Measurements from ENCODE around the gene ZAR1L. TPM values are rescaled to one million over a fixed set of nuclear protein-coding genes. Genes with fewer than 3 reads are reported as not detected.

The ZAR1L gene
- total and polyA plus RNA-seq, 9 of the 15 experiments (the other 6 are each of a cell fraction or from before 2014, with no cell fraction given): not detected

GRCh38 chr13:32284927-32285632, 30.1 kb downstream of the ZAR1L start:
- DNase-seq (ENCODE audit: extremely low read depth in 1 of 4, low spot score in 3 of 4): no peak
- ChIA-PET CTCF (ENCODE audit: low intra/inter-chr PET ratio) (no interaction called here), POLR2A (no interaction called here)
- no peak overlapping the region for H3K4me3 ChIP-seq
- intact Hi-C loops (cut with micrococcal nuclease): no loop called here
- no peaks in the 10 kb centered on the region for H3K9me1 ChIP-seq (ENCODE audit: control insufficient read depth, insufficient read depth, low read length)
- no peak for FAIRE-seq
- BruUV-seq (replicated peaks): no TSS peak
- ATAC-seq: no peak
- H3K4me2 ChIP-seq (ENCODE audit: insufficient read depth, low read length): no peak overlapping the region
- in situ Hi-C loops (cut with MboI): no loop called here
- no peaks in the 10 kb centered on the region for H3K9me3 ChIP-seq (replicated peaks; ENCODE audit: control insufficient read depth, insufficient read depth, low read depth, low read length)
- no peak for TF ChIP-seq TAF15 (IDR thresholded peaks at IDR 0.05; ENCODE audit: low read depth, low read length)
- TF ChIP-seq ASH1L (IDR thresholded peaks at IDR 0.05; ENCODE audit: borderline replicate concordance, low read depth, partially characterized antibody): no peak
- TF ChIP-seq GATAD2B (IDR thresholded peaks at IDR 0.05; ENCODE audit: borderline replicate concordance): no peak
- TF ChIP-seq BCOR (IDR thresholded peaks at IDR 0.05): no peak
- TF ChIP-seq ZSCAN29 (IDR thresholded peaks at IDR 0.05): no peak
- no peak for TF ChIP-seq RAD21 (CRISPR knock-in tag; conservative IDR thresholded peaks at IDR 0.05 in 1 of 2, IDR thresholded peaks at IDR 0.05 in 1 of 2)
- no peak for TF ChIP-seq ADNP (tag; IDR thresholded peaks at IDR 0.05)
- TF ChIP-seq HEY1 (CRISPR knock-in tag; IDR thresholded peaks at IDR 0.05; ENCODE audit: borderline replicate concordance): no peak
- no peaks in the 10 kb centered on the region for H3K36me3 ChIP-seq (ENCODE audit: control insufficient read depth, insufficient read depth, low read length)
- no peaks in the 10 kb centered on the region for H3K79me2 ChIP-seq (ENCODE audit: control insufficient read depth, insufficient read depth, low read length)
- H2AFZ ChIP-seq (ENCODE audit: low read depth, low read length): no peak overlapping the region
- H3K27me3 ChIP-seq (ENCODE audit: control insufficient read depth in 2 of 2, insufficient read depth in 2 of 2, low read length in 2 of 2): peaks cover 3 to 6% of the 10 kb centered on the region in 2 experiments; a peak in 2 of 5 replicates
- no peaks in the 10 kb centered on the region for H3K4me1 ChIP-seq (replicated peaks in 1 of 2; ENCODE audit: control insufficient read depth in 2 of 2, insufficient read depth in 2 of 2, low read length in 2 of 2)
- no peaks in the 10 kb centered on the region for H4K20me1 ChIP-seq (replicated peaks; ENCODE audit: control insufficient read depth, insufficient read depth, low read length)
- whole genome bisulfite sequencing (ENCODE audit: insufficient coverage, low coverage, missing lambda C conversion rate): 0% methylated on average over 6 of the region's 6 CpGs
- no peak overlapping the region for H3K9ac ChIP-seq (ENCODE audit: insufficient read depth in 1 of 2, low read depth in 2 of 2, low read length in 2 of 2)
- H3K27ac ChIP-seq (ENCODE audit: extremely low read depth, low read depth, low read length): no peak overlapping the region

All from K562 (cell line).